K562 (cell line): ENCODE measurements around the gene IRX3. TPM values are rescaled to one million over a fixed set of nuclear protein-coding genes. Genes with fewer than 3 reads are reported as not detected.

Experiments used
- ARID3A ChIP-seq: IDR thresholded peaks from 2 replicates; pipeline ENCODE4 v1.6.1; 2012; ENCODE audit warnings: low read depth, low read length, improper control_type of control experiment, borderline replicate concordance
- DMBX1 ChIP-seq: fragments of 250-450 bp; sonication (Bioruptor Pico); IDR thresholded peaks from 2 replicates; pipeline ENCODE4 v1.8.0; 2022; ENCODE audit warnings: inconsistent platforms, mild to moderate bottlenecking, moderate library complexity, borderline replicate concordance
- E2F3 ChIP-seq: fragments of 250-450 bp; sonication (Bioruptor Pico); IDR thresholded peaks from 2 replicates; pipeline ENCODE4 v1.4.0; 2020; ENCODE audit warnings: mild to moderate bottlenecking
- U2AF2 ChIP-seq: fragments of 200-400 bp; formaldehyde crosslinking; optimal IDR thresholded peaks from 2 replicates; pipeline ENCODE3; 2017; ENCODE audit warnings: low read depth, mild to moderate bottlenecking, low read length
- ZNF740 ChIP-seq, 3 experiments: fragments of 200-800 bp in 1 of 3; sonication (Bioruptor generic) in 1 of 3; sonication (generic) in 1 of 3; formaldehyde crosslinking in 1 of 3; IDR thresholded peaks; 2 replicates each; pipeline versions ENCODE4 v1.6.1 to v1.8.0; 2016 to 2022; ENCODE audit warnings: mild to moderate bottlenecking in 2 of 3, missing compliant biosample characterization in 2 of 3, missing genetic modification characterization in 2 of 3, missing genetic modification reagents in 1 of 3
- polyA plus RNA-seq, 8 experiments: library from polyadenylated mRNA; depleted of rRNA in 4 of 8; stranded (reverse) in 5 of 8; unstranded in 3 of 8; fragments of >200 nt; fragmentation: Nextera tagmentation in 2 of 8; fragmentation: Illumina TruSeq in 1 of 8; extraction: Ambion mirVana in 2 of 8; extraction: Trizol in 1 of 8; gene quantifications; 2 replicates each; pipeline versions ENCODE4 v1.2.1 to v1.2.3, GENCODE V29; 2011 to 2014; ENCODE audit warnings: inconsistent platforms in 1 of 8, missing spikeins in 1 of 8
- total RNA-seq, 7 experiments: library from RNA; depleted of rRNA in 6 of 7; stranded (reverse); fragments of >200 nt in 6 of 7; fragmentation: Illumina TruSeq in 2 of 7; extraction: Trizol in 2 of 7; gene quantifications; 2 replicates each; pipeline versions ENCODE4 v1.2.1 to v1.2.3, GENCODE V29; 2011 to 2021; ENCODE audit warnings: low replicate concordance in 1 of 7
- TF ChIP-seq, protein P1 (sequence below): sonication (generic); IDR thresholded peaks from 2 replicates; pipeline ENCODE4 v1.6.1; 2016

Gene IRX3
- total and polyA plus RNA-seq, 9 of the 15 experiments (the other 6 are each of a cell fraction or from before 2014, with no cell fraction given): not detected

DNA sequence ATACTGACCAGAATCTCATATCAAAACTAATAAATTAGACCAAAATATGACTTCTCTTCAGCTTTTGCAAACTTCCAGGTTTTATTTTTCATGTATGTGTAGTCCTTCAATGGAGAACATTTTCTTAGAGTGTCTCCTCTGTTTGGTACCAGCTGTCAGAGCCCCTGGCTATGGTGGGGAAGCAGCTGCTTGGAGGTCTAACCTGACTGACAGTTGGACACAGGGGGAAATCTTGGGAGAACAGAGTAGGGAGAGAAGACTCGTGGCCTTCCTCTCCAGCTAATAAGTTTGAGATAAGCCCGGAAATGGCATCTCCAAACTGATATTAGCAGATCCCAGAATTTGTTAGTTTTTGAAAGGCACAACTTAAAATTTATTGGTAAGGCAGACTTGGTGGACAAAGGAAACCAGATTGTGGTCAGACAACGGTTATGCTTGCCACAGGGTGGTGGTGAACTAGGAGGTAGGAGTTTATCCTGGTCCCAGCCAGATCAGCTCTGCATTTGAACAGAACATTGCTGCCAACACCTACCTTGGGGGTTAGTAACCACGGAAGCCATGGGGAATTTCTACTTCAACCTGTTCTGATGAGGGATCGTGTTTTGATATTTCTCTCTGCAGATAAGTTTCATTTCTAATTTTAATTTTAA lies 39.2 kb upstream of the IRX3 start (continued):
- no peak for TF ChIP-seq ZNF740 (CRISPR knock-in tag; IDR thresholded peaks at IDR 0.05)
- TF ChIP-seq ZNF740 (tag; IDR thresholded peaks at IDR 0.05): no peak
- TF ChIP-seq DMBX1 (CRISPR knock-in tag): no peak
- TF ChIP-seq U2AF2: no peak
- TF ChIP-seq, protein P1, sequence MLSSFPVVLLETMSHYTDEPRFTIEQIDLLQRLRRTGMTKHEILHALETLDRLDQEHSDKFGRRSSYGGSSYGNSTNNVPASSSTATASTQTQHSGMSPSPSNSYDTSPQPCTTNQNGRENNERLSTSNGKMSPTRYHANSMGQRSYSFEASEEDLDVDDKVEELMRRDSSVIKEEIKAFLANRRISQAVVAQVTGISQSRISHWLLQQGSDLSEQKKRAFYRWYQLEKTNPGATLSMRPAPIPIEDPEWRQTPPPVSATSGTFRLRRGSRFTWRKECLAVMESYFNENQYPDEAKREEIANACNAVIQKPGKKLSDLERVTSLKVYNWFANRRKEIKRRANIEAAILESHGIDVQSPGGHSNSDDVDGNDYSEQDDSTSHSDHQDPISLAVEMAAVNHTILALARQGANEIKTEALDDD: no peak
- no peak for TF ChIP-seq E2F3 (CRISPR knock-in tag)
- TF ChIP-seq ARID3A: no peak
